GM18909 (cell line): ENCODE data around the gene CNTD1.
"Not testable (repeated sequence)": the region's sequence is repeated elsewhere in the genome, so short reads cannot be mapped to it uniquely, and the experiment has no call there.

Experiments
- ATAC-seq: cut with Tn5 transposase; IDR thresholded peaks from one replicate; pipeline ENCODE4 v1.9.1; 2021; ENCODE audit warnings: mild to moderate bottlenecking; ENCODE audit not compliant: unreplicated experiment, poor library complexity

Gene CNTD1

GRCh38 chr17:42798383-42799380 is at the start of gene CNTD1, which contains the start of gene COA3:
Gene CNTD1 (plus strand): TSS chr17:42798861. CDS start chr17:42799068, 207 bp downstream.
Gene COA3 (minus strand): TSS chr17:42798704. CDS start chr17:42798681, 23 bp downstream.
- ATAC-seq = peak; percentile 70

GRCh38 chr17:42748908-42749798 is 49.5 kb upstream of the CNTD1 start:
- ATAC-seq = no peak

- no peak for ATAC-seq
These were observed 47.8 kb upstream of the CNTD1 start for GRCh38 chr17:42750739-42751344.

GRCh38 chr17:42751628-42752027 is 47.0 kb upstream of the CNTD1 start:
- no peak for ATAC-seq

GRCh38 chr17:42754782-42755181 is 43.9 kb upstream of the CNTD1 start:
- no peak for ATAC-seq

GRCh38 chr17:42759982-42760651 is 38.5 kb upstream of the CNTD1 start:
- no peak for ATAC-seq

- no peak for ATAC-seq
These were observed 37.7 kb upstream of the CNTD1 start, which contains the start of gene RAMP2 for GRCh38 chr17:42760652-42761581. Gene RAMP2 (plus strand): TSS chr17:42761227. CDS start chr17:42761262, 35 bp downstream.

- ATAC-seq = no peak
These were observed 37.0 kb upstream of the CNTD1 start for GRCh38 chr17:42761638-42762037.

- ATAC-seq = no peak
These were observed 32.5 kb upstream of the CNTD1 start for GRCh38 chr17:42766124-42766523.

GRCh38 chr17:42767512-42767911 is 31.1 kb upstream of the CNTD1 start:
- no peak for ATAC-seq

- not testable (repeated sequence) for ATAC-seq
These were observed 30.7 kb upstream of the CNTD1 start for GRCh38 chr17:42768006-42768405.

GRCh38 chr17:42769964-42770363 is 28.7 kb upstream of the CNTD1 start:
- ATAC-seq = not testable (repeated sequence)

- ATAC-seq = peak; percentile 10
These were observed 25.7 kb upstream of the CNTD1 start for GRCh38 chr17:42772945-42773289.

GRCh38 chr17:42773290-42774035 is 25.2 kb upstream of the CNTD1 start, which contains the start of gene VPS25:
Gene VPS25 (plus strand): TSS chr17:42773449. CDS start chr17:42773476, 27 bp downstream.
- ATAC-seq = peak; percentile 57

GRCh38 chr17:42774066-42774745 is 24.5 kb upstream of the CNTD1 start:
- ATAC-seq = no peak

- ATAC-seq = no peak
These were observed 23.0 kb upstream of the CNTD1 start for GRCh38 chr17:42775534-42776098.

- no peak for ATAC-seq
These were observed 20.1 kb upstream of the CNTD1 start for GRCh38 chr17:42778570-42778969.
